H54 (cell line): Measurements from ENCODE around the gene ARMH4.

Experiments
- DNase-seq: peaks from one replicate; pipeline ENCODE4 v3.0.0; 2011; ENCODE audit warnings: low spot score, mixed read lengths; ENCODE audit not compliant: insufficient read length
- FAIRE-seq: peaks from 3 replicates; lab custom pipeline; 2011; peaks lifted over from hg19 to GRCh38; lab: Jason Lieb, UNC
- POLR2A ChIP-seq: IDR thresholded peaks from 2 replicates; pipeline ENCODE4 v1.6.1; 2011; ENCODE audit warnings: low read depth, mild to moderate bottlenecking, low read length

Gene ARMH4

GRCh38 chr14:58002618-58003017 is 149.4 kb downstream of the ARMH4 start:
- no peak for TF ChIP-seq POLR2A
- no peak for FAIRE-seq

GRCh38 chr14:57999979-58000378 is 152.0 kb downstream of the ARMH4 start:
- TF ChIP-seq POLR2A = no peak
- DNase-seq (no peak), FAIRE-seq (no peak)

More at GRCh38 chr14:58002618-58003017, 149.4 kb downstream of the ARMH4 start:
- DNase-seq = no peak

- no peak for TF ChIP-seq POLR2A
- DNase-seq (no peak), FAIRE-seq (no peak)
Observed at GRCh38 chr14:57999471-57999870, 152.5 kb downstream of the ARMH4 start.

- FAIRE-seq (no peak), DNase-seq (no peak)
- TF ChIP-seq POLR2A = no peak
Observed at GRCh38 chr14:57998766-57999165, 153.2 kb downstream of the ARMH4 start.

- TF ChIP-seq POLR2A = no peak
- FAIRE-seq = no peak
- no peak for DNase-seq
Observed at GRCh38 chr14:57991353-57991752, 160.7 kb downstream of the ARMH4 start.

- DNase-seq (no peak), FAIRE-seq (no peak)
- no peak for TF ChIP-seq POLR2A
Observed at GRCh38 chr14:57988445-57988844, 163.6 kb downstream of the ARMH4 start.

- FAIRE-seq (no peak), DNase-seq (no peak)
- no peak for TF ChIP-seq POLR2A
Observed at GRCh38 chr14:57987596-57988300, 164.3 kb downstream of the ARMH4 start.

- TF ChIP-seq POLR2A = no peak
- DNase-seq = no peak
- FAIRE-seq = no peak
Observed at GRCh38 chr14:57987051-57987450, 165.0 kb downstream of the ARMH4 start.

GRCh38 chr14:57982804-57983634 is 169.0 kb downstream of the ARMH4 start:
- no peak for DNase-seq
- TF ChIP-seq POLR2A = no peak
- no peak for FAIRE-seq

GRCh38 chr14:57981817-57982560 is 170.0 kb downstream of the ARMH4 start:
- FAIRE-seq = no peak

GRCh38 chr14:57979376-57980048 is 172.5 kb downstream of the ARMH4 start:
- DNase-seq (no peak), FAIRE-seq (no peak)
- TF ChIP-seq POLR2A = no peak

More at GRCh38 chr14:57981817-57982560, 170.0 kb downstream of the ARMH4 start:
- no peak for DNase-seq
- no peak for TF ChIP-seq POLR2A

GRCh38 chr14:57976701-57977100 is 175.3 kb downstream of the ARMH4 start:
- TF ChIP-seq POLR2A = no peak
- DNase-seq (no peak), FAIRE-seq (no peak)

- no peak for FAIRE-seq
Observed at GRCh38 chr14:57974896-57975295, 177.1 kb downstream of the ARMH4 start.

More at GRCh38 chr14:57974896-57975295, 177.1 kb downstream of the ARMH4 start:
- no peak for TF ChIP-seq POLR2A
- DNase-seq = no peak
